Activated B cell treated with CpG ODN at 0.5 μM for 24 hours (primary cell): Measurements from ENCODE around the gene AGBL3. TPM values are rescaled to one million over a fixed set of nuclear protein-coding genes. Genes with fewer than 3 reads are reported as not detected.

Experiments
- ATAC-seq: fragments of 200-7000 bp; cut with Tn5 transposase; one replicate; pipeline ENCODE4 v1.10.0; 2021; ENCODE audit warnings: low read depth, mild to moderate bottlenecking, moderate library complexity
- CTCF ChIA-PET: fragments of 350-600 bp; sonication (Branson Sonifier 250); formaldehyde crosslinking; loops from one replicate; lab custom pipeline; 2021; ENCODE audit warnings: antibody characterized with exemption; lab: Charles Lee
- POLR2A ChIA-PET: fragments of 350-600 bp; sonication (Branson Sonifier 250); formaldehyde crosslinking; loops from one replicate; lab custom pipeline; 2021; ENCODE audit warnings: antibody characterized with exemption; lab: Charles Lee
- DNase-seq: peaks from one replicate; pipeline ENCODE4 v3.0.0; 2022
- H3K27ac Mint-ChIP-seq: one replicate; pipeline ENCODE4 v1.8.0; 2020; ENCODE audit warnings: mixed read lengths
- H3K27me3 Mint-ChIP-seq: one replicate; pipeline ENCODE4 v1.8.0; 2021; ENCODE audit warnings: mixed read lengths
- H3K36me3 Mint-ChIP-seq: one replicate; pipeline ENCODE4 v1.8.0; 2021; ENCODE audit warnings: low read depth, mixed read lengths
- H3K4me1 Mint-ChIP-seq: one replicate; pipeline ENCODE4 v1.8.0; 2021; ENCODE audit warnings: mixed read lengths
- H3K4me3 Mint-ChIP-seq: one replicate; pipeline ENCODE4 v1.8.0; 2020; ENCODE audit warnings: mild to moderate bottlenecking, mixed read lengths
- H3K9me3 Mint-ChIP-seq: one replicate; pipeline ENCODE4 v1.8.0; 2020; ENCODE audit warnings: mixed read lengths
- intact Hi-C: fragments of 100-400 bp; cut with micrococcal nuclease; formaldehyde crosslinking; loops from one replicate; pipeline ENCODE4 v1.15.1; 2024
- total RNA-seq: library from RNA; stranded (reverse); gene quantifications from 2 replicates; pipeline ENCODE4 v1.2.3, GENCODE V29; 2022
- TF ChIP-seq, protein P1 (sequence below): fragments of 200-600 bp; IDR thresholded peaks from one replicate; pipeline ENCODE4 v1.8.0; 2022; ENCODE audit warnings: antibody characterized with exemption, mild to moderate bottlenecking

Gene AGBL3
- total RNA-seq, 1 donor from 2014 or later = 9.6 TPM

DNA sequence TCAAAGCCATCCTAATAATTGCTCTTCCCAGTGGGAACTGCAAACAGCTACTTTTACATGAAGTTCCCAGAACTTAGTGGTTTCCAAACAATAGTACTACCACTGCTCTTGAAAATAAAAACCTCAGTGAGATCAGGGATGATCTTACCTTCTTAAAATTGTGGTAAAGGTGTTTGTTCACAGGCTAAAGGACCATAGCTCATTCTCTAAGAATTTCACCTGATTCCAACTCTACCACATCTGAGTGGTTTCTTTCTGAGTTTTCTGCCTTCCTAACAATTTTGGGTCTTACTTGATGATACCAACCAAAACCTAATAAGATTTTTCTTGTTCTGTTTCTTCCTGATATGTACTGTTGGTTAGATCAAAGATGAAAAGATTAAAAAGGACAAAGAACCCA, 45.6 kb upstream of the AGBL3 start:
- TF ChIP-seq, protein P1, sequence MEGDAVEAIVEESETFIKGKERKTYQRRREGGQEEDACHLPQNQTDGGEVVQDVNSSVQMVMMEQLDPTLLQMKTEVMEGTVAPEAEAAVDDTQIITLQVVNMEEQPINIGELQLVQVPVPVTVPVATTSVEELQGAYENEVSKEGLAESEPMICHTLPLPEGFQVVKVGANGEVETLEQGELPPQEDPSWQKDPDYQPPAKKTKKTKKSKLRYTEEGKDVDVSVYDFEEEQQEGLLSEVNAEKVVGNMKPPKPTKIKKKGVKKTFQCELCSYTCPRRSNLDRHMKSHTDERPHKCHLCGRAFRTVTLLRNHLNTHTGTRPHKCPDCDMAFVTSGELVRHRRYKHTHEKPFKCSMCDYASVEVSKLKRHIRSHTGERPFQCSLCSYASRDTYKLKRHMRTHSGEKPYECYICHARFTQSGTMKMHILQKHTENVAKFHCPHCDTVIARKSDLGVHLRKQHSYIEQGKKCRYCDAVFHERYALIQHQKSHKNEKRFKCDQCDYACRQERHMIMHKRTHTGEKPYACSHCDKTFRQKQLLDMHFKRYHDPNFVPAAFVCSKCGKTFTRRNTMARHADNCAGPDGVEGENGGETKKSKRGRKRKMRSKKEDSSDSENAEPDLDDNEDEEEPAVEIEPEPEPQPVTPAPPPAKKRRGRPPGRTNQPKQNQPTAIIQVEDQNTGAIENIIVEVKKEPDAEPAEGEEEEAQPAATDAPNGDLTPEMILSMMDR = no peak
- ChIA-PET CTCF (interaction anchor here (1.4 kb wide), 1 partner anchor 307 kb away, joined by 3 read pairs; no protein-coding TSS in a partner anchor), POLR2A (no interaction called here)
- DNase-seq (no peak), ATAC-seq (no peak)
- no peak overlapping the region for H3K27ac Mint-ChIP-seq
- H3K9me3 Mint-ChIP-seq = no peaks in the 10 kb centered on the region
- H3K27me3 Mint-ChIP-seq = no peaks in the 10 kb centered on the region
- no peak overlapping the region for H3K4me3 Mint-ChIP-seq
- intact Hi-C loops = no loop called here
- H3K4me1 Mint-ChIP-seq = no peaks in the 10 kb centered on the region
- H3K36me3 Mint-ChIP-seq = no peaks in the 10 kb centered on the region

DNA sequence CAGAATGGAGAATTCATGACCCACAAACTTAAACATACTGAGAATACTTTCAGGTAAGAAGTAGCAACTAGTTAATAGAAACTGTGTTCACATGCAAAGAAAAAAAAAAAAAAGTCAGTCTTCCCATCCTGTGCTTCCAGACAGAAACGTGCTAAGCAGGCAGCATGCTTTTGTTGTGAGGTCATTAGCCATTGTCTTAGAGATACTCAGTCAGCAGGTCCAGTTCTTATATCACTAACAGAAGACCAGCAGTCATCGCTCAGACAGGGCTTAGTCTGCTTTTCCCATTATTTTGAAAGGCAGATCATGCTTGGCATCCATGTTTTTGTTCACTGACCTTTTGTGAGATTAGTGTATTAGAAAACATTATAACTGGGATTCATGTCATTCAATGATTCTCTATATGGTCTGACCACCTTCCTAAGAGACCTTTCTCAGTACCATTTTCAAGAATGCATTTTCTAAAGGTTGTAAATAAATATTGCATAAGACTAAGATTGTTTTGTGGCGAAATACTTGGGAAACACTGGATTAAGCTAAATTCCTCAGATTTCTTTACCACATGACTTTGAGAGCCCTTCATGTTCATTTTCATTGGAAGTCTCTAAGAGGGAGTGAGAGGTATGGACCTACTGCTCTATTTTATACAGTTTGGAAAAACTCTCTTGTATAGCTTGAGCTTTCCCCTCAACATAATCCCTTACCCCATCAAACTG, 45.0 kb upstream of the AGBL3 start:
- Mint-ChIP-seq H3K4me3 (no peak overlapping the region), H3K4me1 (peaks cover under 1% of the 10 kb centered on the region), H3K9me3 (no peaks in the 10 kb centered on the region), H3K27me3 (no peaks in the 10 kb centered on the region), H3K36me3 (no peaks in the 10 kb centered on the region), H3K27ac (no peak overlapping the region)
- DNase-seq (no peak), ATAC-seq (no peak)
- TF ChIP-seq, protein P1 = no peak
- intact Hi-C loops = no loop called here
- POLR2A ChIA-PET = no interaction called here
- CTCF ChIA-PET = interaction anchor here (1.4 kb wide), 1 partner anchor 308 kb away, joined by 3 read pairs; no protein-coding TSS in a partner anchor

DNA sequence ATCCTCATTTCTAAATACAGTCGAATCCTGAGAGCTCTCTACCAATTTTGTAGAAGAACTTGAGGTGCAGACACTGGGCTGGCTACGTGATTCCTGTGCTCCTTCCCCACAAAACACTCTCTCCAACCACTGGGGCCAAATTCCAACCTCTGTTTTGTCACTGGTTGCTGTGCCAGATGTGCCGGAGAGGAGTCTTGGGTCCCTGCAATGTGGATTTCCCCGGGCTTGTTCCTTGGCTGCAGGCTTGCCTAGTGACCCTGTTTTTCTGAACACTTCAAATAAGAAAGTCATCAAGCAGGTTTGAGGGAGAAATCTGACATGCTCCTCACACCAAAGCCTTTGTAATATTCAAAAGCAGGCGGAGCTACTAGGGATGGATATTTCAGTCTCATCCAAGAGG, 44.4 kb upstream of the AGBL3 start:
- Mint-ChIP-seq H3K27me3 (no peaks in the 10 kb centered on the region), H3K4me3 (no peak overlapping the region), H3K9me3 (no peaks in the 10 kb centered on the region), H3K27ac (no peak overlapping the region), H3K4me1 (peaks cover 1% of the 10 kb centered on the region), H3K36me3 (no peaks in the 10 kb centered on the region)
- ChIA-PET CTCF (interaction anchor here (1.4 kb wide), 1 partner anchor 309 kb away, joined by 3 read pairs; no protein-coding TSS in a partner anchor), POLR2A (no interaction called here)
- TF ChIP-seq, protein P1 = no peak
- ATAC-seq (no peak), DNase-seq (no peak)
- intact Hi-C loops = no loop called here

DNA sequence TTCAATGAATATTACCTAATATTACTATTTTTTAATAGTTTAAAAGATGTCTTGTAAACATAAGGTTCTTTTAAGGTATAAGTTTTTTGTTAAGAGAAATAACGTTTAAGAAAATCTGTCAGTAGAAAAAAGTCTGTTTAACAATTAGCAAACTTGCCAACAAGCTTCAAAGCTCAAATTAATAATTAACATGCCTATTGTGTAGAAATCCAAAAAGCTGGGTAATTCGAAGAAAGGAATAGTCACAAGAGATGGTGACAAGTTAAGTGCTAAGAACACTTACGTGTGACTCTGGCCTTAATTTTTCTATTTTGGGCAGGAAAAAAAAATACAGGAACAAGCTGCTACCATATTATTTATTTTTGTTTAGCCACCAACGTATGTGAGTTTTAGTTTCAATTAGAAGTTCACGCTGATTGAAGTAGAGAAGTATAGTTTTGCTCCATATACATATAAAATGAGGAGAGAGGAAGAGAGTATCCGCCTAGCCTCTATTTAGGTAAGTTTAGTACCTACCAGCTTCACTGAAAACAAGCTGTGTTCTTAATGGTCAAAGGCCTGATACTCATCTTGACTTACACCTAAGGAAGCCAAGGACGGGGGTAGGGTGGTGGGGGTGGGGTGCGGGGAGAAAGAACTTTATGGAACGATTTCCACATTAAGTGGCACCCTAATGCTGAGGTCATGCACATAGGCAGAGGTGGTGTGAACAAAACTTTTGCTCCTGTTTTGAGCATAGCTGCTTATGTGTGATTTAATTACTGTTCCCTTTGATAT, 43.4 kb upstream of the AGBL3 start:
- intact Hi-C loops = loop anchor here (1.0 kb wide), 1 partner anchor 310 kb away; no protein-coding TSS in a partner anchor
- POLR2A ChIA-PET = interaction anchor here (0.6 kb wide), 1 partner anchor 557 kb away, joined by 4 read pairs; no protein-coding TSS in a partner anchor

More for the DNA sequence above, 43.4 kb upstream of the AGBL3 start:
- ATAC-seq (no peak), DNase-seq (no peak)
- H3K27ac Mint-ChIP-seq = no peak overlapping the region
- H3K36me3 Mint-ChIP-seq = no peaks in the 10 kb centered on the region
- H3K27me3 Mint-ChIP-seq = no peaks in the 10 kb centered on the region
- H3K4me3 Mint-ChIP-seq = no peak overlapping the region
- no peaks in the 10 kb centered on the region for H3K9me3 Mint-ChIP-seq
- TF ChIP-seq, protein P1 = no peak
- peaks cover 1% of the 10 kb centered on the region for H3K4me1 Mint-ChIP-seq
- CTCF ChIA-PET = interaction anchor here (0.8 to 3.9 kb wide), 5 partner anchors 9 to 429 kb away, joined by 3 to 30 read pairs (median 3); no protein-coding TSS in a partner anchor
